ENCODE data around the gene SYNGR4.
"Not testable (repeated sequence)": the region's sequence is repeated elsewhere in the genome, so short reads cannot be mapped to it uniquely, and the experiment has no call there.

SYNGR4 gene

GRCh38 chr19:48363810-48364597, at the start of gene SYNGR4, which contains the start of gene TMEM143:
SYNGR4 (plus strand) TSS chr19:48364367; CDS start chr19:48365843, 1,476 bp downstream.
TMEM143 (minus strand) TSS chr19:48363940; CDS start chr19:48363920, 20 bp downstream.
- Mint-ChIP-seq H3K36me3 (peaks cover 6% of the 10 kb centered on the region), H3K9me3 (no peaks in the 10 kb centered on the region), H3K4me1 (peaks cover 17% of the 10 kb centered on the region), H3K27me3 (no peaks in the 10 kb centered on the region), H3K4me3 (peak within 1 kb of the TSS; percentile 83), H3K27ac (peak within 1 kb of the TSS; percentile 95)
- CTCF ChIA-PET, result interaction anchor here (1.3 to 4.4 kb wide), 2 partner anchors 27 to 46 kb away, joined by 4 to 26 read pairs; partner anchors contain the start of gene KDELR1
- DNase-seq, result peak; percentile 99

GRCh38 chr19:48315712-48316111, 48.5 kb upstream of the SYNGR4 start:
- H3K4me1 Mint-ChIP-seq, result peaks cover 11% of the 10 kb centered on the region
- DNase-seq, result no peak
- peak overlapping the region; percentile 38 for H3K27ac Mint-ChIP-seq
- H3K27me3 Mint-ChIP-seq, result peaks cover 33% of the 10 kb centered on the region
- no peaks in the 10 kb centered on the region for H3K9me3 Mint-ChIP-seq
- no peaks in the 10 kb centered on the region for H3K36me3 Mint-ChIP-seq
- no peak overlapping the region for H3K4me3 Mint-ChIP-seq
- CTCF ChIA-PET, result interaction anchor here (4.0 kb wide), 1 partner anchor 19 kb away, joined by 57 read pairs; no protein-coding TSS in a partner anchor

GRCh38 chr19:48317708-48317960, 46.5 kb upstream of the SYNGR4 start:
- Mint-ChIP-seq H3K4me1 (peaks cover 26% of the 10 kb centered on the region), H3K27me3 (peaks cover 22% of the 10 kb centered on the region)
- CTCF ChIA-PET, result interaction anchor here (1.3 to 8.0 kb wide), 4 partner anchors 16 to 73 kb away, joined by 3 to 179 read pairs (median 6); partner anchors contain the start of genes KDELR1, SYNGR4 and TMEM143
- not testable (repeated sequence) for H3K36me3 Mint-ChIP-seq, H3K9me3 Mint-ChIP-seq, H3K27ac Mint-ChIP-seq, DNase-seq, H3K4me3 Mint-ChIP-seq

- Mint-ChIP-seq H3K4me3 (no peak overlapping the region), H3K27me3 (peaks cover 21% of the 10 kb centered on the region), H3K36me3 (peaks cover 4% of the 10 kb centered on the region), H3K9me3 (no peaks in the 10 kb centered on the region), H3K4me1 (peaks cover 34% of the 10 kb centered on the region), H3K27ac (no peak overlapping the region)
- CTCF ChIA-PET, result interaction anchor here (1.3 to 8.0 kb wide), 4 partner anchors 15 to 73 kb away, joined by 3 to 179 read pairs (median 6); partner anchors contain the start of genes KDELR1, SYNGR4 and TMEM143
- DNase-seq, result no peak
Observed at GRCh38 chr19:48318286-48318987, 45.7 kb upstream of the SYNGR4 start.

GRCh38 chr19:48319647-48320541, 44.3 kb upstream of the SYNGR4 start:
- peak; percentile 87 for DNase-seq
- Mint-ChIP-seq H3K9me3 (no peaks in the 10 kb centered on the region), H3K27ac (peak overlapping the region; percentile 97), H3K27me3 (peaks cover 13% of the 10 kb centered on the region), H3K36me3 (peaks cover 5% of the 10 kb centered on the region), H3K4me1 (peaks cover 49% of the 10 kb centered on the region), H3K4me3 (peak overlapping the region; percentile 92)
- CTCF ChIA-PET, result interaction anchor here (0.6 to 8.0 kb wide), 5 partner anchors 13 to 93 kb away, joined by 3 to 179 read pairs (median 4); partner anchors contain the start of gene KDELR1

GRCh38 chr19:48321372-48321621, 42.9 kb upstream of the SYNGR4 start:
- Mint-ChIP-seq H3K4me3 (peak overlapping the region; percentile 92), H3K9me3 (no peaks in the 10 kb centered on the region), H3K36me3 (peaks cover 18% of the 10 kb centered on the region), H3K4me1 (peaks cover 58% of the 10 kb centered on the region), H3K27ac (peak overlapping the region; percentile 97), H3K27me3 (peaks cover 13% of the 10 kb centered on the region)
- CTCF ChIA-PET, result interaction anchor here (1.1 to 8.0 kb wide), 2 partner anchors 12 to 263 kb away, joined by 6 to 179 read pairs; no protein-coding TSS in a partner anchor
- DNase-seq, result peak; percentile 100

- Mint-ChIP-seq H3K27me3 (peaks cover 13% of the 10 kb centered on the region), H3K9me3 (no peaks in the 10 kb centered on the region), H3K36me3 (peaks cover 23% of the 10 kb centered on the region), H3K4me3 (peak overlapping the region; percentile 92), H3K27ac (peak overlapping the region; percentile 97), H3K4me1 (peaks cover 61% of the 10 kb centered on the region)
- DNase-seq, result peak; percentile 99
- CTCF ChIA-PET, result interaction anchor here (1.1 to 8.0 kb wide), 2 partner anchors 11 to 263 kb away, joined by 6 to 179 read pairs; no protein-coding TSS in a partner anchor
Observed at GRCh38 chr19:48321622-48322591, 42.3 kb upstream of the SYNGR4 start.

- Mint-ChIP-seq H3K4me1 (peaks cover 85% of the 10 kb centered on the region), H3K4me3 (peak within 1 kb of the TSS; percentile 93), H3K27ac (peak within 1 kb of the TSS; percentile 92), H3K9me3 (peaks cover 3% of the 10 kb centered on the region), H3K36me3 (peaks cover 53% of the 10 kb centered on the region), H3K27me3 (no peaks in the 10 kb centered on the region)
- peak; percentile 94 for DNase-seq
- CTCF ChIA-PET, result interaction anchor here (1.0 to 8.0 kb wide), 2 partner anchors 8 to 59 kb away, joined by 3 to 179 read pairs; no protein-coding TSS in a partner anchor
Observed at GRCh38 chr19:48325265-48325910, 38.8 kb upstream of the SYNGR4 start, which contains the start of gene EMP3. EMP3 (plus strand) TSS chr19:48325552; CDS start chr19:48326845, 1,293 bp downstream.

GRCh38 chr19:48329167-48329891, 34.8 kb upstream of the SYNGR4 start:
- Mint-ChIP-seq H3K36me3 (peaks cover 63% of the 10 kb centered on the region), H3K4me1 (peaks cover 74% of the 10 kb centered on the region), H3K27me3 (no peaks in the 10 kb centered on the region), H3K27ac (peak overlapping the region; percentile 96), H3K9me3 (peaks cover 3% of the 10 kb centered on the region), H3K4me3 (peak overlapping the region; percentile 84)
- CTCF ChIA-PET, result interaction anchor here (9.2 kb wide), 1 partner anchor 8 kb away, joined by 179 read pairs; the partner anchor contains the start of gene EMP3
- peak; percentile 58 for DNase-seq

- Mint-ChIP-seq H3K4me3 (peak overlapping the region; percentile 84), H3K36me3 (peaks cover 62% of the 10 kb centered on the region), H3K27ac (peak overlapping the region; percentile 96), H3K9me3 (peaks cover 3% of the 10 kb centered on the region), H3K4me1 (peaks cover 74% of the 10 kb centered on the region), H3K27me3 (no peaks in the 10 kb centered on the region)
- CTCF ChIA-PET, result interaction anchor here (9.2 kb wide), 1 partner anchor 9 kb away, joined by 179 read pairs; the partner anchor contains the start of gene EMP3
- peak; percentile 92 for DNase-seq
Observed at GRCh38 chr19:48330012-48330681, 34.0 kb upstream of the SYNGR4 start.

- Mint-ChIP-seq H3K4me1 (peaks cover 61% of the 10 kb centered on the region), H3K4me3 (peak overlapping the region; percentile 90), H3K27me3 (no peaks in the 10 kb centered on the region), H3K9me3 (peaks cover 3% of the 10 kb centered on the region), H3K36me3 (peaks cover 42% of the 10 kb centered on the region), H3K27ac (peak overlapping the region; percentile 96)
- DNase-seq, result no peak
- CTCF ChIA-PET, result interaction anchor here (0.8 to 9.2 kb wide), 7 partner anchors 11 to 252 kb away, joined by 3 to 179 read pairs (median 5); partner anchors contain the start of genes EMP3 and KDELR1
Observed at GRCh38 chr19:48332351-48332661, 31.9 kb upstream of the SYNGR4 start.

Measured in activated naive CD4-positive, alpha-beta T cell treated with anti-CD3 and anti-CD28 coated beads, Interleukin-2, amount 10 ng/mL, durations not matched to agents 7 days and 5 days (primary cell).